Activated naive CD4-positive, alpha-beta T cell treated with anti-CD3 and anti-CD28 coated beads, Interleukin-2, amount 50 U/mL, for 72 hours (primary cell): ENCODE data around the gene JRKL. TPM values are rescaled to one million over a fixed set of nuclear protein-coding genes. Genes with fewer than 3 reads are reported as not detected.
"Not testable (repeated sequence)": the region's sequence is repeated elsewhere in the genome, so short reads cannot be mapped to it uniquely, and the experiment has no call there.

Source experiments
- ATAC-seq, 2 donors: fragments of 150-1000 bp; cut with Tn5 transposase; 2 replicates each; pipeline ENCODE4 v1.10.0; 2021; ENCODE audit warnings: mild to moderate bottlenecking in 2 of 2, moderate library complexity in 2 of 2
- DNase-seq, 2 donors: peaks; one replicate each; pipeline ENCODE4 v3.0.0; 2021 to 2022; ENCODE audit warnings: low spot score in 2 of 2
- H3K27ac Mint-ChIP-seq, 2 donors: one replicate each; pipeline ENCODE4 v1.8.0; 2022; ENCODE audit warnings: mild to moderate bottlenecking in 2 of 2, mixed read lengths in 2 of 2
- H3K36me3 Mint-ChIP-seq, 2 donors: one replicate each; pipeline ENCODE4 v1.8.0; 2022; ENCODE audit warnings: mixed read lengths in 2 of 2
- H3K9me3 Mint-ChIP-seq, 2 donors: one replicate each; pipeline ENCODE4 v1.8.0; 2022; ENCODE audit warnings: mixed read lengths in 2 of 2
- total RNA-seq, 2 donors: library from RNA; stranded (reverse); gene quantifications; one replicate each; pipeline ENCODE4 v1.2.3, GENCODE V29; 2022

JRKL gene
- total RNA-seq, 2 donors from 2014 or later: 10.0 to 16.1 TPM

DNA sequence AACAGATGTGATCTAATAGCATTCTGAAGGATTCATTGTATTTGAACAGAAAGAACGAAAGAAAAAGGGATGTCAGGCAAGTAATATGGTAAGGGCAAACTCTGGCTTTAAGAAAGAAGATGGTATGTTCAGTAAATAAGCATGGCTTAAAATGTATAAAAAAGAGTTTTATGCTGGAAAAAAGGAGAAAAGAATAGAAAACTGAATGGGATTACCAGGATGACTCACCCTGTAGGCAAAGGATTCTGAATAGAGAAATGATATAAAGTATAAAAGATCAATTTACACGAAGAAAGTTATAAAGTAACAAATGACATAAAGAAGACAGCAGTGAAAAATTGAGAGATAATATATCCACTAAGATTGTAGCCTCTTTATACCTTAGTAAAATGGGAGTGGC is 4.6 kb upstream of the JRKL start:
- no peak overlapping the region for H3K27ac Mint-ChIP-seq
- no peak for ATAC-seq

DNA sequence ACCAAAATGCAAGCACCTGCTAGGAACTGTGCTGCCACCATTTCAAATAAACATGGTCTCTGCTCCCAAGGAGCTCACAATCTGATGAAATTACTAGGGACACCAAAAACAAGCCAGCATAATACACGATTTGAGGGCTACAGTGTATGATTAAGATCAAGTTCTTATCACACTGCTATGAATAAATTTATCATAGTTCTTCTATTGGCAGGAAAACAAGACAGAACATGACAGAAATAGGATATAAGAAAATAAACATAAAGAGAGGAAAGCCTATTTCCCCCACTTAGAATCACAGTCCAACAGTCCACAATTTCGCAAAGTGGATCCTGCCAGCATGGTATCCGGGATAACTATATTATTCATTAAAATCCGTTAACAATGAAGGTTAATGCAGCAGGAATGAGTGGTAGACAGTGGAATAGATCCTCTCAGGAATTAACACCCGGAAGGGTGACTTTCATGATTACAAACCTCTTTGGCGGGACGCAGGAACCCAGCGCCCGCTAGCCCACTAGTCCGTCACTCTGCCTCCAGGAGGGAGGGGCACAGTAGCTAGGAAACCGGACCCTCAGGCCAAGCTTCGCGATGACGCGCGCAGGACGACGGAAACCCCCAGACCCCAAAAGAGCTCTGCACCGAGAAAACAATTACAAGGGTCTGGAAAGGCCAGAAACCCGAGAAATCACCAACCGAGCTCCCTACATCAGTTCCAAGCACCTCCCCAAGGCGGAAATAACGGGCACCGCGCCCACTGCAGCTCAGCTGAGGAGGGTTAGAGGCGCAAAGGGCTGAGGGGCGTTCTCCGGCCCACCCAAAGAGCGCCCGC is 708 bp upstream of the JRKL start:
- DNase-seq (no peak), ATAC-seq (peak; percentile 50 to 66)
- Mint-ChIP-seq H3K9me3 (peaks cover 4 to 7% of the 10 kb centered on the region in 2 donors), H3K27ac (peak overlapping the region; percentile 89 to 92), H3K36me3 (peaks cover 26 to 36% of the 10 kb centered on the region in 2 donors)

More for the DNA sequence above, 4.6 kb upstream of the JRKL start:
- Mint-ChIP-seq H3K9me3 (no peaks in the 10 kb centered on the region), H3K36me3 (peaks cover 15 to 21% of the 10 kb centered on the region in 2 donors)
- no peak for DNase-seq

DNA sequence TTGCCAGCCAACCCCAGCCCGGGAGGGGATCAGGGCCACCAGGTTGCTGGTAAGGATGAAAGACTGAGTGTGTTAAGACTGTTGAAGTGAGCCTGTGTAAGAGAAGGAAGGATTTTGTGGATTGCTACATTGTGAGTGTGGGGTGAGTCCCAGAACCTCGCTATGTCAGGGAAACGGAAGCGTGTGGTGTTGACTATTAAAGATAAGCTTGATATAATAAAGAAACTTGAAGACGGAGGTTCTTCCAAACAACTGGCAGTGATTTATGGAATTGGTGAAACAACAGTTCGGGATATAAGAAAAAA is 627 bp downstream of the JRKL start:
- Mint-ChIP-seq H3K27ac (peak overlapping the region; percentile 89 to 92), H3K9me3 (peaks cover 4 to 7% of the 10 kb centered on the region in 2 donors), H3K36me3 (peaks cover 22 to 31% of the 10 kb centered on the region in 2 donors)
- no peak for ATAC-seq
- no peak for DNase-seq

DNA sequence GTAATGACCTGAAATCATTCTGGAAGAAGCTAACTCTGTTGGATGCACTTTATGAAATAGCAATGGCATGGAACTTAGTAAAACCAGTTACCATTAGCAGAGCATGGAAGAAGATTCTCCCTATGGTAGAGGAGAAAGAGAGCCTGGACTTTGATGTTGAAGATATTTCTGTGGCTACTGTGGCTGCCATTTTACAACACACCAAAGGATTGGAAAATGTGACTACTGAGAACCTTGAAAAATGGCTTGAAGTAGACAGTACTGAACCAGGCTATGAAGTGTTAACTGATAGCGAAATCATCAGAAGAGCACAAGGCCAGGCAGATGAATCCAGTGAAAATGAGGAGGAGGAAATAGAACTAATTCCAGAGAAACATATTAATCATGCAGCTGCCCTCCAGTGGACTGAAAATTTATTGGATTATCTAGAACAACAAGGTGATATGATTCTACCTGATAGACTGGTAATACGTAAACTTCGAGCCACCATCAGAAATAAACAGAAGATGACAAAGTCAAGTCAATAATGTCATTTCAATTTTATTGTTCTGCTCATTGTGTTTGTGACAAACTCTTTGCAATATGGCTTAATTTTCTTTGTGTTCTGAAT is 2.0 kb downstream of the JRKL start:
- Mint-ChIP-seq H3K27ac (peak overlapping the region in 1 of 2 donors; percentile 51), H3K9me3 (peaks cover 4 to 7% of the 10 kb centered on the region in 2 donors), H3K36me3 (peaks cover 22 to 31% of the 10 kb centered on the region in 2 donors)
- no peak for ATAC-seq
- no peak for DNase-seq

DNA sequence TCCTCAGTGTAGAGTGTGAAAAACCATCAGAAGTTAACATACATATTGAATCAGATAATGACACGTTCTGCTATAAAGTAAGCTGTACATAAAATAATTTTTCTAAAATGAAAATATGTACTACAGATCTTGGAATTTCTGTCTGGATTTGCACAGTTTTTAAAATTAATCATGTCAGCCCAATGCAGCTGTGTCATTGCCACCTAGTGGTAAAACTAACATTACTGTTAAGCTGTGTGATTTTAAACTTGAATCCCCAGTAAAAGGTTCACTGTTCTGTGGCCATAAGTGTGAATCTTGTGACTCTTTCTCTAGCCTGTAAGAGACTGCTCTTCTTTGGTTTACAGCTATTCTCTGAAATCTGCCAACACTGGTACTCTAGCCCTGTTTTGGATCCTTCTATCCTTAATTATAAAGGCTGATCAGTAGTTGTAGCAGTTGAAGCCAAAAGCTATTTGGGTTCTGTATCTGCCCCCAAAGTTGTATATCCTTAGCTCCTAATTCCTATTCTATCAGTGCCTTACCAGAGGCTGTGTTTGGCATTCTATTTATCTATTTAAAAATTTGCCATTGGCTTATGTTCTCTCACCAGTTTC is 4.0 kb downstream of the JRKL start:
- Mint-ChIP-seq H3K36me3 (peaks cover 22 to 26% of the 10 kb centered on the region in 2 donors), H3K9me3 (peaks cover 4 to 7% of the 10 kb centered on the region in 2 donors), H3K27ac (no peak overlapping the region)
- no peak for DNase-seq
- no peak for ATAC-seq

- Mint-ChIP-seq H3K9me3 (peaks cover 4 to 7% of the 10 kb centered on the region in 2 donors), H3K27ac (no peak overlapping the region), H3K36me3 (peaks cover 20 to 22% of the 10 kb centered on the region in 2 donors)
- no peak for ATAC-seq
- no peak for DNase-seq
Observed at GRCh38 chr11:96394773-96395172, 5.0 kb downstream of the JRKL start.

DNA sequence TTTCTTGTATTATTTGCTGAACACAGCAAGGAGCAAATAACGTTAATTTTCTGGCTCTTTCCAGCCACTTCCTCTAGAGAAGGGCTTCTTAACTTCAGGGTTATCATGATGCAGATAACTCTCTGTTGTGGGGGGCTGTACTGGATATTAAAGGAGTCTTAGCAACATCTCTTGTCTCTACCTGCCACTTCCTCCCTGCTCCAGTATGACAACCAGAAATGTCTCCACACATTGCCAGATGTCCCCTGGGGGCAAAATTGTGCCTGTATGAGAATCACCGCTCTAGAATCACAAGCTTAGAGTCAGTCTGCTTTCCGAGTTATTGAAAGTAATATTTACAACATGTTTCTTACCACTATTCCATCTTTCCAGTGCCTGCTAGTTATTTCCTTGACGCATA is 6.8 kb downstream of the JRKL start:
- no peak for ATAC-seq

DNA sequence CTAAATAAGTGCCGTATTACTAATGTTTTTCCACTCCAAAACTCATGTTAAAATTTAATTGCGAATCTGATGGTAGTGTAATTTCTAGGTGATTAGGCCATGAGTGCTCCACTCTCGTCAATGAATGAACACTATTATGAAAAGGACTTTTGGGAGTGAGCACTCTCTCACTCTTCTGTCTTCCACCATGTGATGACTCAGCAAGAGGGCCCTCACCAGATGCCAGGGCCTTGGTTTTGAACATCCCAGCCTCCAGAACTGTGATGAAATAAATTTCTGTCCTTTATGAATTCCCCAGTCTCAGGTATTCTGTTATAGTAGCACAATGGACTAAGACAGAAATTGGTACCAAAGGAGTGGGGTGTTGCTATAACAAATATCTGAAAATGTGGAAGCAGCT is 8.1 kb downstream of the JRKL start:
- Mint-ChIP-seq H3K36me3 (no peaks in the 10 kb centered on the region), H3K27ac (no peak overlapping the region), H3K9me3 (no peaks in the 10 kb centered on the region)
- DNase-seq (no peak), ATAC-seq (no peak)

More for the DNA sequence above, 6.8 kb downstream of the JRKL start:
- no peak for DNase-seq
- no peak overlapping the region for H3K27ac Mint-ChIP-seq
- peaks cover 3 to 6% of the 10 kb centered on the region in 2 donors for H3K36me3 Mint-ChIP-seq
- no peaks in the 10 kb centered on the region for H3K9me3 Mint-ChIP-seq

DNA sequence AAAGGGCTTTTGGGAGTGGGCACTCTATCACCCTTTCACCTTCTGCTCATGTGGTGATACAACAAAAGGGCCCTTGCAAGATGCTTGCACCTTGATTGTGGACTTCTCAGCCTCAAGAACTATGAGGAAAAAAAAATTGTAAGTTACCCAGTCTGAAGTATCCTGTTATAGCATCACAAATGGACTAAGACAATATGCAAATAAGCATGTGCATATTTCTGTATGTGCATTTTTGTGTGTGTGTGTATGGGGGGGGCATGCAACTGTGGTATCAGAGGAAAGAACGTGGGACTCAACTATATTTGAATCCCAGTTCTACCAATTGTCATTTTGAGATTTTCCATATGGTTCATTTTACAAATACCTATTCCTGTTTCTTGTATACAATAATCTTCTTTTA is 10.9 kb downstream of the JRKL start:
- H3K27ac Mint-ChIP-seq: no peak overlapping the region
- ATAC-seq (no peak), DNase-seq (no peak)
- H3K36me3 Mint-ChIP-seq: no peaks in the 10 kb centered on the region
- no peaks in the 10 kb centered on the region for H3K9me3 Mint-ChIP-seq

GRCh38 chr11:96411412-96411811 is 21.6 kb downstream of the JRKL start:
- not testable (repeated sequence) for H3K36me3 Mint-ChIP-seq, ATAC-seq, DNase-seq, H3K27ac Mint-ChIP-seq, H3K9me3 Mint-ChIP-seq

GRCh38 chr11:96412761-96413381 is 23.1 kb downstream of the JRKL start:
- Mint-ChIP-seq H3K27ac (no peak overlapping the region), H3K36me3 (no peaks in the 10 kb centered on the region), H3K9me3 (no peaks in the 10 kb centered on the region)
- DNase-seq (no peak), ATAC-seq (peak in 1 of 2 donors; percentile 22)

DNA sequence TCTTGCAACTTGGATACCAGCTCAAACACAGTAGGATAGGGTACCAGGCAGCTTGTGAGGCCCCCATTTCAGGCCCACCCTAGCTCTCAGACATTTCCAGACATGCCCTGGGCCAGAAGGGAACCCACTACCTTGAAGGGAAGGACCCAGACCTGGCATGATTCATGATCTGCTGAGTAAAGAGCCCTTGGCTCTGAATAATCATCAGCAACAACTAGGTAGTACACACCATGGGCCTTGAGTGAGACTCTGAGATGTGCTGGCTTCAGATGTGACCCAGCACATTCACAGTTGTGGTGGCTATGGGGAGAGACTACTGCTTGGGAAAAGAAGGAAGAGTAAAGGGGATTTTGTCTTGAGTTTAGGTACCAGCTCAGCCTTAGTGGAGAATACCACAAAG is 23.6 kb downstream of the JRKL start:
- Mint-ChIP-seq H3K9me3 (no peaks in the 10 kb centered on the region), H3K36me3 (no peaks in the 10 kb centered on the region), H3K27ac (no peak overlapping the region)
- ATAC-seq (peak in 1 of 2 donors; percentile 36), DNase-seq (no peak)

DNA sequence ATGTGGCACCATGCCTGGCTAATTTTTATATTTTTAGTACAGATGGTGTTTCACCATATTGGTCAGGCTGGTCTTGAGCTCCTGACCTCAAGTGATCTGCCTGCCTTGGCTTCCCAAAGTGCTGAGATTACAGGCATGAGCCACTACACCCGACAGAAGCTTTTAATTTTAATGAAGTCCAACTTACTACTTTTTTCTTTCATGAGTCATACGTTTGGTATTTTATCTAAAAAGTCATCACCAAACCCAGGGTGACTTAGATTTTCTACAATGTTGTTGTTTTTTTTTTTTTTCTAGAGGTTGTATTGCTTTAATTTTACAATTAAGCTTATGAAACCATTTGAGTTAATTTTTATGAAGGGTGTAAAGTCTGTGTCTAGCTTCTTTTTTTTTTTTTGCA is 34.9 kb downstream of the JRKL start:
- peak; percentile 32 to 55 for ATAC-seq
- no peaks in the 10 kb centered on the region for H3K36me3 Mint-ChIP-seq

DNA sequence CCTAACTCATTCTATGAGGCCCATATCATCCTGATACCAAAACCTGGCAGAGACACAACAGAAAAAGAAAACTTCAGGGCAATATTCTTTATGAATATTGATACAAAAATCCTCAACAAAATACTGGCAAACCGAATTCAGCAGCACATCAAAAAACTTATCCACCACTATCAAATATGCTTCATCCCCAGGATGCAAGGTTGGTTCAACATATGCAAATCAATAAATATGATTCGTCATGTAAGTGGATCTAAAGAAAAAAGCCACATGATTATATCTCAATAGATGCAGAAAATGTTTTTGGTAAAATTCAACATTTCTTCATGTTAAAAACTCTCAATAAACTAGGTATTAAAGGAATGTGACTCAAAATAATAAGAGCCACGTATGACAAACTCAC is 40.9 kb downstream of the JRKL start:
- ATAC-seq (no peak), DNase-seq (no peak)
- no peaks in the 10 kb centered on the region for H3K36me3 Mint-ChIP-seq
- no peaks in the 10 kb centered on the region for H3K9me3 Mint-ChIP-seq
- H3K27ac Mint-ChIP-seq: no peak overlapping the region

More for the DNA sequence above, 34.9 kb downstream of the JRKL start:
- Mint-ChIP-seq H3K9me3 (no peaks in the 10 kb centered on the region), H3K27ac (no peak overlapping the region)
- DNase-seq: no peak

- not testable (repeated sequence) for H3K27ac Mint-ChIP-seq, DNase-seq, ATAC-seq, H3K36me3 Mint-ChIP-seq, H3K9me3 Mint-ChIP-seq
Observed at GRCh38 chr11:96432654-96433053, 42.8 kb downstream of the JRKL start.
